ENCODE results near the gene TBX18. TPM values are rescaled to one million over a fixed set of nuclear protein-coding genes. Genes with fewer than 3 reads are reported as not detected.

Gene TBX18
- total RNA-seq, 2 experiments from 2014 or later, result not detected

- POLR2A ChIA-PET, result no interaction called here
- DNase-seq, result no peak
- no peak for ATAC-seq
- Mint-ChIP-seq H3K9me3 (ENCODE audit: insufficient read depth) (no peaks in the 10 kb centered on the region), H3K4me1 (ENCODE audit: low read depth) (no peaks in the 10 kb centered on the region), H3K36me3 (ENCODE audit: low read depth) (no peaks in the 10 kb centered on the region), H3K4me3 (no peak overlapping the region), H3K27ac (no peak overlapping the region), H3K27me3 (ENCODE audit: low read depth) (peaks cover 2% of the 10 kb centered on the region)
- CTCF ChIA-PET, result no interaction called here
These were observed 33.0 kb downstream of the TBX18 start for GRCh38 chr6:84731401-84731800.

GRCh38 chr6:84728602-84729001, 35.8 kb downstream of the TBX18 start:
- Mint-ChIP-seq H3K27ac (no peak overlapping the region), H3K4me1 (ENCODE audit: low read depth) (no peaks in the 10 kb centered on the region), H3K9me3 (ENCODE audit: insufficient read depth) (no peaks in the 10 kb centered on the region), H3K36me3 (ENCODE audit: low read depth) (no peaks in the 10 kb centered on the region), H3K4me3 (no peak overlapping the region), H3K27me3 (ENCODE audit: low read depth) (no peaks in the 10 kb centered on the region)
- CTCF ChIA-PET, result no interaction called here
- DNase-seq (no peak), ATAC-seq (no peak)
- POLR2A ChIA-PET, result no interaction called here

- no peak for ATAC-seq
- Mint-ChIP-seq H3K4me3 (no peak overlapping the region), H3K27ac (no peak overlapping the region), H3K4me1 (ENCODE audit: low read depth) (no peaks in the 10 kb centered on the region), H3K9me3 (ENCODE audit: insufficient read depth) (no peaks in the 10 kb centered on the region), H3K27me3 (ENCODE audit: low read depth) (no peaks in the 10 kb centered on the region), H3K36me3 (ENCODE audit: low read depth) (no peaks in the 10 kb centered on the region)
- POLR2A ChIA-PET, result no interaction called here
- no peak for DNase-seq
- CTCF ChIA-PET, result no interaction called here
These were observed 45.2 kb downstream of the TBX18 start for GRCh38 chr6:84719152-84719551.

- DNase-seq (no peak), ATAC-seq (no peak)
- ChIA-PET POLR2A (no interaction called here), CTCF (no interaction called here)
- no peaks in the 10 kb centered on the region for H3K9me3 Mint-ChIP-seq (ENCODE audit: insufficient read depth)
- no peaks in the 10 kb centered on the region for H3K27me3 Mint-ChIP-seq (ENCODE audit: low read depth)
- H3K36me3 Mint-ChIP-seq (ENCODE audit: low read depth), result no peaks in the 10 kb centered on the region
- H3K27ac Mint-ChIP-seq, result no peak overlapping the region
- H3K4me3 Mint-ChIP-seq, result no peak overlapping the region
- H3K4me1 Mint-ChIP-seq (ENCODE audit: low read depth), result no peaks in the 10 kb centered on the region
These were observed 46.1 kb downstream of the TBX18 start for GRCh38 chr6:84718038-84718955.

DNA sequence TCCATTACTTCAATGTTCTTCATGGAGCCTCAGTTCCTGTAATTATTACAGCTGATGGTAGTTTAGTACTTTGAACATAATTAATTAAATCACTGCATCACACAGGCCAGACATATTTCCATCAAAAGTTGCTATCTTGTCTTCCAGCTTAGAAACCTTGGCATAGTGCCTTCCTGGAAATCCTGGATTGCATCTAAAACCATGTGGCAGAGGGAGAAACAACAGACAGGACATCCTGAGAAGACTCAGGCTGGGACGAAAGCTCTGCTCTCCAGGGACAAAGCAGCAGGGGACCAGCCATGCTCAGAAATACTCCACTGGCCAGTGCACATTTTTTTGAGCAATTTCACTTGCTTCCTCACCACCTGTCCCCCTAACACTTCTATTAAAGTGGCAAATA, 55.3 kb downstream of the TBX18 start:
- no peaks in the 10 kb centered on the region for H3K27me3 Mint-ChIP-seq (ENCODE audit: low read depth)
- H3K36me3 Mint-ChIP-seq (ENCODE audit: low read depth), result no peaks in the 10 kb centered on the region
- ChIA-PET CTCF (no interaction called here), POLR2A (no interaction called here)
- H3K27ac Mint-ChIP-seq, result no peak overlapping the region
- no peak overlapping the region for H3K4me3 Mint-ChIP-seq
- H3K4me1 Mint-ChIP-seq (ENCODE audit: low read depth), result no peaks in the 10 kb centered on the region
- DNase-seq (no peak), ATAC-seq (no peak)
- H3K9me3 Mint-ChIP-seq (ENCODE audit: insufficient read depth), result no peaks in the 10 kb centered on the region

DNA sequence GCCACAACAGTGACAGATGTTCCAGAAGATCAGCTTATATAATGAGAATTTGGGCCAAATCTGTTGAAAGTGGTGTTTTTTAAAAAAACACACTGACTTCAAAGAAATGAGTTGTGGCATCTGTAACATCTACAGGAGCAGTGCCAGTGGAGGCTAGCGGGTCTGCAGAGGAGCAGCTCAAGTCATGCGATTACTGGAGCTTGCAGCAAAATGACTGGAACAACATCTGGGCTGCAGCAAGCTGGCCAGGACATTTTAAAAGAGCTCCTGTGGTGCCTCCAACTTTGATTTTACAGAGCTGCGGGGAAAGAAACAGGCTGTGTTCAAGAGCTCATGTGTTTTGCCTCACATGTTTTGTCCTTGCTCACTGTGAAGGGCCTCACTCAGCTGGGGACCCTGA, 57.2 kb downstream of the TBX18 start:
- POLR2A ChIA-PET, result no interaction called here
- Mint-ChIP-seq H3K27me3 (ENCODE audit: low read depth) (no peaks in the 10 kb centered on the region), H3K36me3 (ENCODE audit: low read depth) (no peaks in the 10 kb centered on the region), H3K4me1 (ENCODE audit: low read depth) (no peaks in the 10 kb centered on the region), H3K4me3 (no peak overlapping the region), H3K9me3 (ENCODE audit: insufficient read depth) (no peaks in the 10 kb centered on the region), H3K27ac (no peak overlapping the region)
- CTCF ChIA-PET, result no interaction called here
- no peak for ATAC-seq
- no peak for DNase-seq

DNA sequence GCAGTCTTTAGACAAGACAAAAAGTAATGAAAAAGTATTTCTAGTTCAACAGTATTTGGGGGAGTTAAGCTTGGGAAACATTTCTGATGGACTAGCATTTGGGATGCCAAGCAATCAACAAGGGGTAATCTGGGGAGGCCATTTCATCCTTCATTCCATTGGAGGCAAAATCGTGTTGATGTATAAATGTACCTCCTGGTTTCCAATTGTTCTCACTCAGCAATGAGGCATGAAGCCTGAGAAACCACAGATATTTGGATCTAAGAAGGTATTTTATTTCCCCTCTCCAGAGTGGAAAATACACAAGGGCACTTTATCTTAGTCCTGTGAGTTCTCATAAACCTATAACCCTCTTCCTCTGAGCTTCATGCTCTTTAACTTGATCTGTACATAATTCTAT, 68.2 kb downstream of the TBX18 start:
- no peaks in the 10 kb centered on the region for H3K27me3 Mint-ChIP-seq (ENCODE audit: low read depth)
- CTCF ChIA-PET, result no interaction called here
- no peak overlapping the region for H3K27ac Mint-ChIP-seq
- DNase-seq (no peak), ATAC-seq (no peak)
- POLR2A ChIA-PET, result no interaction called here
- no peaks in the 10 kb centered on the region for H3K36me3 Mint-ChIP-seq (ENCODE audit: low read depth)
- H3K9me3 Mint-ChIP-seq (ENCODE audit: insufficient read depth), result no peaks in the 10 kb centered on the region
- H3K4me1 Mint-ChIP-seq (ENCODE audit: low read depth), result no peaks in the 10 kb centered on the region
- H3K4me3 Mint-ChIP-seq, result no peak overlapping the region

DNA sequence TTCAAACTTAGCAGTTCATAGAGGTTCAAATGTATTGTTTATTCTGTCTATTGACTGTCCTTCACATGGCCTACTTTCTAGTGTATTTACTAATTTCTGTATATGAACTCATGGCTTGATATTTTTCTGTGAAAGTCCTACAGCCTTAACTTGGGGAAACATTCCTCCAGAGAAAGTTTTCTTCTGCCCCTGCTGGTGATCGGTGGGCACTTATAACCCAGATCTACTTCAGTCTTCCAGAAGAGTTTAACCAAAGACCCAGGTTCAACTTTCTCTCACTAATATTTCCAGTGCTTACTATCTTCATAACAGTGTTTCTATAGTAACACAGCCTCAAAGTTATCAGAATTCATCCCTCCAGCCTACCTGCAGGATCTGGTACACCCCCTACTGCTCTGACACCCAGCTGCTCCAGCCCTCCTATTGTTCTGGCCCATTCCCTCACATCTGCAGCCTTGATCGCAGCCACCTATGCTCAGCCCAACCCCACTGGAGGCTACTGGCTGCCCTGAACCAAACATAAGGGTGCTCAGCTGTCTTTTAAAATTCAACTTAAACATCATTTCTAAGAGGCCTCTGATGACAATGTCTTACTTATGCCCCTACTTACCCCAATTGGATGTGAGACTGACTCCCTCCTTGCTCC, 72.3 kb downstream of the TBX18 start:
- H3K36me3 Mint-ChIP-seq (ENCODE audit: low read depth), result no peaks in the 10 kb centered on the region
- DNase-seq (no peak), ATAC-seq (no peak)
- ChIA-PET CTCF (no interaction called here), POLR2A (no interaction called here)
- H3K27me3 Mint-ChIP-seq (ENCODE audit: low read depth), result no peaks in the 10 kb centered on the region
- H3K9me3 Mint-ChIP-seq (ENCODE audit: insufficient read depth), result no peaks in the 10 kb centered on the region
- H3K4me3 Mint-ChIP-seq, result no peak overlapping the region
- H3K4me1 Mint-ChIP-seq (ENCODE audit: low read depth), result no peaks in the 10 kb centered on the region
- H3K27ac Mint-ChIP-seq, result no peak overlapping the region

DNA sequence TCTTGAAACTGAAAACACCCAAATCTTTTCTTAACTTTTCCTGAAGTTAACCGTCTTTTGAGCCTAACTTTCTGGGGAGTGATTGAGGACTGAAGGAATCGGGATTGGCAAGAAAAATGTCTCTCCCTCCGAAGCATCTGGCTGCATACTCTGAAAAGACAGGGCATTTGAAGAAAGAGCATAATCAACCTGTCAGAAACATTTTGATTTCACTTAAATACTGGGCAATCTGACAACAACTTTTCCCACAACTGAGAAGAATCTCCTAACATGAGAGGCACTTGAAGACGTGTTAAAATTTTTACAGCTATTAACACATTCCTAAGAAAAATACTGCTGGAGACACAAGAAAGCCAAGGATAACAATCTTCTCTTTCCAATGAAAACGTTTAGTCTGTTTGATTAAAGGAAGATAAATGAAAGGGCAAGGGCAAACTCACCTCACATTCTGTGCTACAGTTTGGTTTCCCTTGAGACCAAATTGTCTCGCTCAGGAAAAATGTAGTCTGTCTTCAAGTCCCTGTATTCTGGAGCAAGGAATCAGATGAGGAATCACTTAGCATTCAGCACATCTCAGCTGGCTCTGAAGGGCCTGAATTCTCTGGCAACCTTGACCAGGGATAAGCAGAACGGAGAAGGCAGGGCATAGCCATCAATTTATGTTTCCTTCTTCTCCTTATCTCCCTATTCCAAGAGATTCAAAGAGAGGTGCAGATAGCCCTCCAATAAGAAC, 76.1 kb downstream of the TBX18 start:
- no peaks in the 10 kb centered on the region for H3K4me1 Mint-ChIP-seq (ENCODE audit: low read depth)
- ChIA-PET POLR2A (interaction anchor here (0.6 kb wide), 1 partner anchor 10 kb away, joined by 3 read pairs; no protein-coding TSS in a partner anchor), CTCF (no interaction called here)
- no peak for DNase-seq
- H3K27me3 Mint-ChIP-seq (ENCODE audit: low read depth), result no peaks in the 10 kb centered on the region
- no peak overlapping the region for H3K4me3 Mint-ChIP-seq
- H3K9me3 Mint-ChIP-seq (ENCODE audit: insufficient read depth), result no peaks in the 10 kb centered on the region
- H3K36me3 Mint-ChIP-seq (ENCODE audit: low read depth), result no peaks in the 10 kb centered on the region
- no peak overlapping the region for H3K27ac Mint-ChIP-seq
- no peak for ATAC-seq

- H3K9me3 Mint-ChIP-seq (ENCODE audit: insufficient read depth), result no peaks in the 10 kb centered on the region
- ATAC-seq, result no peak
- ChIA-PET POLR2A (no interaction called here), CTCF (no interaction called here)
- H3K27ac Mint-ChIP-seq, result no peak overlapping the region
- DNase-seq, result no peak
- H3K36me3 Mint-ChIP-seq (ENCODE audit: low read depth), result no peaks in the 10 kb centered on the region
- H3K27me3 Mint-ChIP-seq (ENCODE audit: low read depth), result no peaks in the 10 kb centered on the region
- no peak overlapping the region for H3K4me3 Mint-ChIP-seq
- no peaks in the 10 kb centered on the region for H3K4me1 Mint-ChIP-seq (ENCODE audit: low read depth)
These were observed 77.0 kb downstream of the TBX18 start for GRCh38 chr6:84687431-84687830.

DNA sequence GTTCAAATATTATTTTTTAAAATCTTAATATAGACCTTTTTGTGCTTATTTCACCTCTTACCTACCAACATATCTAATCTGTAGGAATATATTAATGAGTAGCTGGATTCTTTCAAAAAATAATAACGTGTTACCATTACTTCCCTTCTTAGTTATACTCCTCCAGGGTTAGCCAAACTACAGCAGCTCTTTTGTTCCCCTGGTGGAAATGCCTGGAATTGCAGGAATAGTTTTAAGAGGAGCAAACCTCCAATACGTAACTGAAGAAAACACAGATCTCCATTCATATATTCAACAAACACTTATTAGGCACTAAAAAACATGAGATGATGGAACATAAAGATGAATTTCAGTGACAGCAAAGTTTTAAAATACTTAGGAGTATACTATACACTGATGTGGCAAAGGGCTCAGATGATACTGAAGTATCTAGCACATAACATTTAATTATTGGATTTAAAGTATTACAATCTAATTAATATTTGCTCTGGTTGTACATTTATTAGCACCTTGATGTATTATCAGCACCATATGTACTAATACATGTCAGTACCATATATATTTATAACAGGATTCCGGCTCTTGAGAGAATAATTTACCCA, 78.3 kb downstream of the TBX18 start:
- CTCF ChIA-PET, result no interaction called here
- Mint-ChIP-seq H3K27ac (no peak overlapping the region), H3K27me3 (ENCODE audit: low read depth) (no peaks in the 10 kb centered on the region), H3K4me1 (ENCODE audit: low read depth) (no peaks in the 10 kb centered on the region), H3K36me3 (ENCODE audit: low read depth) (no peaks in the 10 kb centered on the region), H3K4me3 (no peak overlapping the region), H3K9me3 (ENCODE audit: insufficient read depth) (no peaks in the 10 kb centered on the region)
- POLR2A ChIA-PET, result no interaction called here
- ATAC-seq (no peak), DNase-seq (peak; percentile 25)

DNA sequence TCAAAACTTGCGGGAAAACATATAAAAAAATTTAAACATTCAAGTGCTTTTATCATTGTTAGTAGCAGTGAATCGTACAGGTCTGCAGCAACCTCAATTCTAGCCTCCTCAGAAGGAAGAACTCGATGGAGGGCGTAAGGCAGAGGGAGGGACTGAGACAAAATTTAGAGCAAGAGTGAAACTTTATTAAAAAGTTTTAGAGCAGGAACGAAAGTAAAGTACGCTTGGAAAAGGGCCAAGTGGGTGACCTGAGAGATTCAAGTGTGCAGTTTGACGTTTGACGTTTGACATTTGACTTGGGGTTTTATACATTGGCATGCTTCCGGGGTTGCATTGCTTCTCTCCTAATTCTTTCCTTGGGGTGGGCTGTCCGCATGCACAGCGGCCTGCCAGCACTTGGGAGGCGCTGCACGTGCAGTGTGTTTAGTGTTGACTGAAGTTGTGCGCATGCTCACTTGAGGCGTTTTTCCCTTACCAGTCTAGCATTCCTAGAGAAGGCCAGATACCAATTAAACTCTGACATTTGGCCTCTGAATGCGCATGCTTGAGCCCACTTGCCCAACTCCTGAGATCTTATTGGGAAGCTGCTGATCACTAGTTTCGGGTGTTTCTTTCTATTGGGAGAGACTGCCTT, 82.6 kb downstream of the TBX18 start:
- H3K4me1 Mint-ChIP-seq (ENCODE audit: low read depth), result no peaks in the 10 kb centered on the region
- DNase-seq (no peak), ATAC-seq (no peak)
- no peaks in the 10 kb centered on the region for H3K27me3 Mint-ChIP-seq (ENCODE audit: low read depth)
- H3K36me3 Mint-ChIP-seq (ENCODE audit: low read depth), result no peaks in the 10 kb centered on the region
- no peak overlapping the region for H3K27ac Mint-ChIP-seq
- CTCF ChIA-PET, result no interaction called here
- H3K9me3 Mint-ChIP-seq (ENCODE audit: insufficient read depth), result no peaks in the 10 kb centered on the region
- no peak overlapping the region for H3K4me3 Mint-ChIP-seq
- POLR2A ChIA-PET, result no interaction called here

Data from activated CD8-positive, alpha-beta T cell treated with anti-CD3 and anti-CD28 coated beads, Interleukin-2, amount 10 ng/mL, durations not matched to agents 7 days and 5 days (primary cell).